Large intestine (tissue), 3 donors: ENCODE data around the gene PLEKHA5. TPM values are rescaled to one million over a fixed set of nuclear protein-coding genes. Genes with fewer than 3 reads are reported as not detected.
"Not testable (repeated sequence)": the region's sequence is repeated elsewhere in the genome, so short reads cannot be mapped to it uniquely, and the experiment has no call there.

Experiments
- DNase-seq, 2 donors: peaks; one replicate each; pipeline versions ENCODE4 v3.0.0 to v3.0.0-alpha.2; 2013
- H3K27ac ChIP-seq: one replicate; pipeline ENCODE4 v1.5.1; 2013; ENCODE audit warnings: low read length
- H3K27me3 ChIP-seq: 2 replicates; pipeline ENCODE4 v1.6.1; 2013; ENCODE audit warnings: low read length; ENCODE audit not compliant: control insufficient read depth, insufficient read depth
- H3K36me3 ChIP-seq: 2 replicates; pipeline ENCODE4 v1.6.1; 2013; ENCODE audit warnings: low read length; ENCODE audit not compliant: control insufficient read depth, insufficient read depth
- H3K4me1 ChIP-seq: one replicate; pipeline ENCODE4 v1.6.1; 2013; ENCODE audit warnings: low read length; ENCODE audit not compliant: control insufficient read depth, insufficient read depth
- H3K4me3 ChIP-seq: one replicate; pipeline ENCODE4 v1.5.1; 2013; ENCODE audit warnings: low read length
- H3K9me3 ChIP-seq: one replicate; pipeline ENCODE4 v1.6.1; 2013; ENCODE audit warnings: mild to moderate bottlenecking, low read depth, low read length, moderate library complexity; ENCODE audit not compliant: control insufficient read depth
- WGBS: methylation state at CpG from one replicate; pipeline ENCODE4 v1.1.5; 2013; ENCODE audit warnings: low lambda C conversion rate; ENCODE audit not compliant: insufficient coverage; 5-methylcytosine and 5-hydroxymethylcytosine counted together
- polyA plus RNA-seq: library from polyadenylated mRNA; unstranded; fragments of 120-200 nt; gene quantifications from one replicate; pipeline ENCODE4 v1.2.1, GENCODE V29; 2013

PLEKHA5 gene
- polyA plus RNA-seq, 1 donor = 43.8 TPM

DNA sequence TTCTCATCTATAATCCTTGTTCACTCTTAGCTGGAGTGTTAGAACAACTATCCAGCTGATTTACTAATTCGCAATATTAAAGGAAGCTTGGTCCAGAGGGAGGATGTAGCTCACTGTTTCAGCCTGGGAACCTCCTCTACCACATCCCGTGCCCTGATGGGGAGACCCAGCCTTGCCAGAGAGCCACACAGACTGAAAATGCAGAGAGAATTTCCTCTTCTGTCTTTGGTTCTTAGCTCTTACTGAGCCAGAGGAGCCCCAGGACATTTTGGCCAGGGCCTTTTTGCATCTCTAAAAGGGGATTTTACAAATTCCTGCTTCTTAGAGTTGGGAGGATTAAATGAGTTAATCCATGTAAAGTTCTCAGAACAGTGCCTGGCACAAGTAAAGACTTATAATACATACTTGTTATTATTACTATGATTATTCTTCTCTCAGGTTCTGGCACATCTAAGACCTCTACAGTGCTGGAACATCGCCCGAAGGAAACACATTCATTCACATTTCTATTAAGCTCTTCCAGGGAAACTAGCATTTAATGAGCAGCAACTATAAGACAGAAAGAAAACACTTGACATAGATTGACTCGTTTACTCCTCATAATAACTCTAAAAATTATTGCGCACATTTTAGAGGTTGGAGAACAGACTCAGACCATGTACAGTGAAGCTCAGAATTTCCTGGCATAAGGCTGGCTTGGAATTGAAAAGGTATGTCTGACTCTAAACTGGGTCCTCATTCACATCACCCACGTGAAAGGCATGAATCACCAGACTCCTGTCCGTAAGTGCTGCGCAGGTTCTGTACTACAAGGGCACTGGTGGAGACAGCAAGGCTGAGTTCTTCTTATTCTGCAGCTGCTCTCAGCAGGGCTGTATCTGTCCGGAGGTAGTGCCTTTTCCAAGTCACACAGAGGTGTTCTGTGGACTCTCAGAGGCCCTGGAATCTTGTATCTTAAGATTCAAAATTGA, 282.0 kb downstream of the PLEKHA5 start:
- Histone ChIP-seq H3K27ac (no peak overlapping the region), H3K4me3 (no peak overlapping the region), H3K36me3 (no peaks in the 10 kb centered on the region), H3K9me3 (no peaks in the 10 kb centered on the region), H3K4me1 (no peaks in the 10 kb centered on the region), H3K27me3 (peaks cover 9% of the 10 kb centered on the region)
- DNase-seq = no peak
- WGBS = no CpG with 5 or more reads among the region's 10 CpGs

DNA sequence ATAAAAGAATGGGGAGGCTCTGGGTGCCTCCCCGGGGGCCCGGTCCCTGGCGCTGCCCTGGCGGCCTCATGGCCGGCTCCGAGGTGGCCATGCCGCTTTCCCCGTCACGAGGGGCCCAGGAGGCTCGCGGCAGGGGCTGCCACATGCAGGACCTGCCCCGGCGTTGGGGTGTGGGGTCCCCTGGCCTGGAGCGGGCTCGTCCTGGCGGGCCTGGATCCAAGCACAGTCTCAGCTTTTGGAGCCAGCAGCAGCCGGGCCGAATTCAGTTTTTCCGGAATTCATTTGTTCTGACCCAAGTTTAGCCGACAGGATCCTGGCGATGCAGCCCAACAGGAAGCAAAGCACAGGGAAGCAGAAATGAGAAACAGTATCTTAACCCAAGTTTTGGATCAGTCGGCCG, 283.3 kb downstream of the PLEKHA5 start:
- no peak for DNase-seq
- Histone ChIP-seq H3K36me3 (no peaks in the 10 kb centered on the region), H3K9me3 (no peaks in the 10 kb centered on the region), H3K4me3 (no peak overlapping the region), H3K4me1 (no peaks in the 10 kb centered on the region), H3K27ac (no peak overlapping the region), H3K27me3 (peaks cover 9% of the 10 kb centered on the region)
- no CpG with 5 or more reads among the region's 23 CpGs for WGBS

DNA sequence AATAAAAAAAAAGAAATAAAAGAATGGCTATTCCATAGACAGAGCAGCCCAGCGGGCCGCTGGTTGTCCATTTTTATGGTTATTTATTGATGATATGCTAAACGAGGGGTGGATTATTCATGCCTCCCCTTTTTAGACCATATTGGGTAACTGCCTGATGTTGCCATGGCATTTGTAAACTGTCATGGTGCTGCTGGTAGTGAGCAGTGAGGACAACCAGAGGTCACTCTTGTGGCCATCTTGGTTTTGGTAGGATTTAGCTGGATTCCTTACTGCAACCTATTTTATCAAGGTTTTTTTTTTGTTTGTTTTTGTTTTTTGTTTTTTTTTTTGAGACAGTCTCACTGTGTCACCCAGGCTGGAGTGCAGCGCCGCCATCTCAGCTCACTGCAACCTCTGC, 284.0 kb downstream of the PLEKHA5 start:
- WGBS = no CpG with 5 or more reads among the region's 5 CpGs
- not testable (repeated sequence) for H3K27ac ChIP-seq

DNA sequence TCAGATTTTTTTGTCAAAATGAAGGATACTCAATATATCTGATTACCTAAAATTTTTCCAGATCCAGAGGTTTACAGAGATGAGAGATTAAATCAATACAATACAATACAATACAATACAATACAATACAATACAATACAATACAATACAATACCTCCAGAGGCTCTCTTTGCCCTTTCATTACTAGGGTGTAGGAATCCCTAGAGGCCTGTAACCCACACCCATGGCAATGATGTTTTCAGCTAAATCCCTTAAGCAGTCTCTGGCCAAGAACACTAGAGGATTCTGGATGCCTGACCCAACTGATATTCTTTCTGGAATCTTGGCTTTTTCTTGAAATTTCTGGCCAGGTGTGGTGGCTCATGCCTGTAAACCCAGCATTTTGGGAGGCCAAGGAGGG, 286.0 kb downstream of the PLEKHA5 start:
- H3K4me3 ChIP-seq = no peak overlapping the region
- peaks cover 4% of the 10 kb centered on the region for H3K27me3 ChIP-seq
- no peaks in the 10 kb centered on the region for H3K4me1 ChIP-seq
- no peak overlapping the region for H3K27ac ChIP-seq
- DNase-seq = no peak
- no peaks in the 10 kb centered on the region for H3K9me3 ChIP-seq
- H3K36me3 ChIP-seq = no peaks in the 10 kb centered on the region

More for the DNA sequence above, 284.0 kb downstream of the PLEKHA5 start:
- not testable (repeated sequence) for H3K4me1 ChIP-seq, H3K36me3 ChIP-seq, H3K27me3 ChIP-seq, H3K9me3 ChIP-seq, DNase-seq, H3K4me3 ChIP-seq

DNA sequence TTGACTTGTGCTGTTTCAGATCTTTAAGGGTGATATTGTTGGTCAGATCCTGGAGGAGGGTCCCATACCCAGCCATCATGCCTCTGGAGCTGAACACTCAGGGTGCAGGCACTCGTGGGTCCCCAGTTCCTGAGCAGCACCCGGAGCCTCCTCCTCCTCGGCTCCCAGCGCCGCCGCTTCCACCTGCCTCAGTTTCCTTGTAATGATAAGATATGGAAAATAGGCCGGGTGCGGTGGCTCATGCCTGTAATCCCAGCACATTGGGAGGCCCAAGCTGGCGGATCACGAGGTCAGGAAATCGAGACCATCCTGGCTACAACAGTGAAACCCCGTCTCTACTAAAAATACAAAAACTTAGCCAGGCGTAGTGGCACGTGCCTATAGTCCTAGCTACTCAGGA, 289.6 kb downstream of the PLEKHA5 start:
- Histone ChIP-seq H3K27ac (no peak overlapping the region), H3K4me3 (no peak overlapping the region), H3K4me1 (no peaks in the 10 kb centered on the region), H3K27me3 (no peaks in the 10 kb centered on the region), H3K36me3 (no peaks in the 10 kb centered on the region), H3K9me3 (no peaks in the 10 kb centered on the region)
- WGBS = no CpG with 5 or more reads among the region's 14 CpGs
- no peak for DNase-seq

DNA sequence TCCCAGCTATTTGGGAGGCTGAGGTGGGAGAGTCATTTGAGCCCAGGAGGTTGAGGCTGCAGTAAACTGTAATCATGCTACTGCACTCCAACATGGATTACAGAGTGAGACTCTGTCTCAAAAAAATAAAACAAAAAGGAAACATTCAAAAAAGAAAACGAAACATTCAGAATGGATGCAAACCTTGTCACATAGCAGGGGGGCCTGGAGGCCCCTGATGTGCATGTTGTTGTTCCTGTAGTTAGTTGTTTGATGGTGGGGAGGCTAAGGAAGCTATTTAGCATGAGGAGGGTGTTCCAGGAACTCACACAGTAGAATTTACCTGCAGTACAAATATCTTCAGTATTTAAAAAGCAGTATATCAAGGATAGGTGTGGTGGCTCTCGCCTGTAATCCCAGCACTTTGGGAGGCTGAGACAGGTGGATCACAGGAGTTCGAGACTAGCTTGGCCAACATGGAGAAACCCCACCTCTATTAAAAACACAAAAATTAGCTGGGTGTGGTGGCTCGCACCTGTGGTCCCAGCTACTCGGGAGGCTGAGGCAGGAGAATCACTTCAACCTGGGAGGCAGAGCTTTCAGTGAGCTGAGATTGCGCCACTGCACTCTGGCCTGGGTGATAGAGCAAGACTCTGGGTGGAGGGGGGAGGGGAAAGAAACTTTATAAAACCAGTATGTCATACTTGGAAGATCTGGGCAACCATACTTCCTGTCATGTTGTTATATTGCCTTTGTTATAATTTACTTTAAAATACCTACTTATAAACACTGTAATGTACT, 292.2 kb downstream of the PLEKHA5 start:
- DNase-seq = no peak
- no CpG with 5 or more reads among the region's 6 CpGs for WGBS
- no peaks in the 10 kb centered on the region for H3K4me1 ChIP-seq
- peaks cover 7% of the 10 kb centered on the region for H3K9me3 ChIP-seq
- no peak overlapping the region for H3K27ac ChIP-seq
- no peaks in the 10 kb centered on the region for H3K27me3 ChIP-seq
- no peak overlapping the region for H3K4me3 ChIP-seq
- no peaks in the 10 kb centered on the region for H3K36me3 ChIP-seq

DNA sequence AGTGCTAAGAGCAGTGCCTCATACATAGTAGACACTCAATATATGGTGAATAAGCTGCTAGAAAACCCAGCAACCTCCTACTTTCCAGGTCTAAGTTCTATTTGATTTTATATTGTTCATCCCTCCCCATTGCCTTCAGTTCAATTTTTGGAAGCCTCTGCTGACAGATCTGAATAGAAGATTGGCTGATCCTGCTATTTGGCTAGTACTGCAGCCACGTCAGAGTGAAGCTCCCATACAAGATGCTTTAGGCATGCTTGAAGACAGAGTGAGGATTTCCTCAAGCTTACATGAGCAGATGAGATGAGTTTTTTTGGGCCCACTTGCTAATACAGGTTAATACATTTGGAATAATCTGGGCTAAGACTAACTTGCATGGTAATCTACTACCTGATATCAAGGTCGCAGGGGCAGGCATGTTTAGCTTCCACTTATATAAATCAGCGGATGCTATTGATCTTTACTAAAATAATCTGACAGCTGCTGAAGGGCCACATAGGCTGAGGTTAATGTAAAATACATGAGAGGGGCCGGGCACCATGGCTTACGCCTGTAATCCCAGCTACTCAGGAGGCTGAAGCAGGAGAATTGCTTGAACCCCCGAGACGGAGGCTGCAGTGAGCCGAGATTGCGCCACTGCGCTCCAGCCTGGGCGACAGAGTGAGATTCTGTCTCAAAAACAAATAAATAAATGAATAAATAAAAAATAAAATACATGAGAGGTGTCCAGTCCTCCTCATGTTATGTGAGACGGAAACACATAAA, 293.8 kb downstream of the PLEKHA5 start:
- Histone ChIP-seq H3K4me3 (no peak overlapping the region), H3K36me3 (no peaks in the 10 kb centered on the region), H3K9me3 (peaks cover 7% of the 10 kb centered on the region), H3K27ac (no peak overlapping the region), H3K27me3 (no peaks in the 10 kb centered on the region), H3K4me1 (no peaks in the 10 kb centered on the region)
- 95% methylated on average over 7 of the region's 12 CpGs for WGBS
- DNase-seq = no peak
